Adipocyte (in vitro differentiated cells): ENCODE results near the gene BRMS1L.
A peak's percentile ranks its signal among the peaks of the same experiment; 100 is the strongest.

Experiments used
- DNase-seq: peaks from one replicate; pipeline ENCODE4 v3.0.0-alpha.2; 2015; ENCODE audit warnings: low read depth
- H3K27me3 ChIP-seq: replicated peaks from 2 replicates; pipeline ENCODE4 v1.7.0; 2013; ENCODE audit warnings: mild to moderate bottlenecking, low read length, moderate library complexity; ENCODE audit not compliant: control insufficient read depth, insufficient read depth
- H3K36me3 ChIP-seq: 2 replicates; pipeline ENCODE4 v1.7.0; 2013; ENCODE audit warnings: low read length, mild to moderate bottlenecking, moderate library complexity; ENCODE audit not compliant: control insufficient read depth, insufficient read depth, severe bottlenecking
- H3K4me1 ChIP-seq: 2 replicates; pipeline ENCODE4 v1.7.0; 2013; ENCODE audit warnings: mild to moderate bottlenecking, low read length, moderate library complexity; ENCODE audit not compliant: control insufficient read depth, insufficient read depth
- H3K4me3 ChIP-seq: 2 replicates; pipeline ENCODE4 v1.7.0; 2013; ENCODE audit warnings: mild to moderate bottlenecking, low read length, moderate library complexity
- H3K9ac ChIP-seq: 2 replicates; pipeline ENCODE4 v1.7.0; 2013; ENCODE audit warnings: mild to moderate bottlenecking, low read length, moderate library complexity
- H3K9me3 ChIP-seq: 2 replicates; pipeline ENCODE4 v1.7.0; 2013; ENCODE audit warnings: mild to moderate bottlenecking, low read length, moderate library complexity; ENCODE audit not compliant: control insufficient read depth

The BRMS1L gene

DNA sequence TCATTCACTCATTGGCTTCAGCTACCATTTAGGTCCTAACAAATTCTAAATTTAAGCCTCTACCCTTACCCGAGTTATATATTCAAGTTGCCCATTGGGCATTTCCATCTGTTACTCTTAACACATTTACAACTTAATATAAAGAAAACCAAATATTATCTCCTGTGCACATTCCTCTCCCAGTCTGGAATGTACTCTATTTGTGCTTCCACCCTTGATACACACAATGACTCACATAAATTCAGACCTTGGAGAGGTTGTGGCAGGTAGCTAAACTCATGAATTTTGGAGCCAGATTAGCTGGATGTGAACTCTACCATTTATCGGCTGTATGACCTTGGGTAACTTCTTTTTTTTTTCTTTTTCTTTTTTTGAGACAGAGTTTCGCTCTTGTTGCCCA, 51.1 kb downstream of the BRMS1L start:
- H3K4me3 ChIP-seq = no peak overlapping the region

GRCh38 chr14:35878272-35879150, 52.4 kb downstream of the BRMS1L start:
- H3K27me3 ChIP-seq = no peaks in the 10 kb centered on the region
- H3K4me3 ChIP-seq = peak overlapping the region; percentile 12
- peaks cover 28% of the 10 kb centered on the region for H3K4me1 ChIP-seq
- DNase-seq = peak; percentile 85
- H3K36me3 ChIP-seq = no peaks in the 10 kb centered on the region
- peak overlapping the region; percentile 40 for H3K9ac ChIP-seq
- H3K9me3 ChIP-seq = no peaks in the 10 kb centered on the region

More for the DNA sequence above, 51.1 kb downstream of the BRMS1L start:
- Histone ChIP-seq H3K9ac (no peak overlapping the region), H3K9me3 (no peaks in the 10 kb centered on the region), H3K27me3 (no peaks in the 10 kb centered on the region), H3K36me3 (no peaks in the 10 kb centered on the region), H3K4me1 (peaks cover 28% of the 10 kb centered on the region)
- no peak for DNase-seq

GRCh38 chr14:35879151-35879648, 53.1 kb downstream of the BRMS1L start:
- peak overlapping the region; percentile 3 for H3K9ac ChIP-seq
- H3K4me3 ChIP-seq = peak overlapping the region; percentile 12
- no peaks in the 10 kb centered on the region for H3K9me3 ChIP-seq
- peak; percentile 50 for DNase-seq
- H3K4me1 ChIP-seq = peaks cover 28% of the 10 kb centered on the region
- H3K27me3 ChIP-seq = no peaks in the 10 kb centered on the region
- H3K36me3 ChIP-seq = no peaks in the 10 kb centered on the region

GRCh38 chr14:35879654-35880249, 53.6 kb downstream of the BRMS1L start:
- Histone ChIP-seq H3K9ac (peak overlapping the region; percentile 3), H3K36me3 (no peaks in the 10 kb centered on the region), H3K9me3 (no peaks in the 10 kb centered on the region), H3K27me3 (no peaks in the 10 kb centered on the region), H3K4me1 (peaks cover 28% of the 10 kb centered on the region), H3K4me3 (no peak overlapping the region)
- peak; percentile 62 for DNase-seq

DNA sequence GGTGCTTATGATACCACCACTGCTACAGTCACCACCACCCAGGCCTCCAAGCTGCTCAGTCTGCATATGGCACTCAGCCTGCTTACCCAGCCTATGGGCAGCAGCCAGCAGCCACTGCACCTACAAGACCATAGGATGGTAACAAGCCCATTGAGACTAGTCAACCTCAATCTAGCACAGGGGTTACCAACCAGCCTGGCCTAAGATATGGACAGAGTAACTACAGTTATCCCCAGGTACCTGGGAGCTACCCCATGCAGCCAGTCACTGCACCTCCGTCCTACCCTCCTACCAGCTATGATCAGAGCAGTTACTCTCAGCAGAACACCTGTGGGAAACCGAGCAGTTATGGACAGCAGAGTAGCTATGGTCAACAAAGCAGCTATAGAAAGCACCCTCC, 55.1 kb downstream of the BRMS1L start:
- no peak for DNase-seq
- Histone ChIP-seq H3K9ac (no peak overlapping the region), H3K9me3 (no peaks in the 10 kb centered on the region), H3K36me3 (no peaks in the 10 kb centered on the region), H3K4me1 (peaks cover 19% of the 10 kb centered on the region), H3K27me3 (no peaks in the 10 kb centered on the region), H3K4me3 (no peak overlapping the region)

DNA sequence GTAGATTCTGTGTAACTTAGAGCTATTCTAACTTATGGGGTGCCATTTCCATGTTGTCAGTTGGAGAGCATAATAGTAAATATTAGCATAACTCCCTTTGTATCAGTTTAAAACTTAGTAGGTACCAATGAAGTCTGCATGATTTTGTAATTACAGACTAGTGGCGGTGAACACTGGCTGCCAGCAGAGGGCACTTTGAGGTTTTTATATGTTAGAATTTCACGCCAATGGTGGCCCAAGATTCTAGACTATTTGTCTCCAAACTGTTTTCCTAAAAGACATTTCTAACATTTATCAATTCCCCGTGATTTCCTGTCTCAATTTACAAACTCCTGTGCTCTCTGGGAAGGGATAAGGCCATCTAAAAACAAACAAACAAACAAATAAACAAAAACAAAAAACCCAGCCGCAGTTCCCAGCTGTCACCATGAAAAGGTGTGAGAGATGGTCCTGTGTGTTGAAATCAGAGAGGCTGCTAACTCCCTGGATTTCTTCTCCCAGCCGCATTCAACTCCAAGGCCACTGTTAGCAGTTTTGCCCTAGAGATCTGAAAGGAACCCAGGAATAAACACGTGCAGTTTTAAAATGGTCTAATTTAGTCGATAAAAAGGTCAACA, 57.6 kb downstream of the BRMS1L start:
- H3K27me3 ChIP-seq = no peaks in the 10 kb centered on the region
- H3K9ac ChIP-seq = no peak overlapping the region
- DNase-seq = peak; percentile 38
- peaks cover 9% of the 10 kb centered on the region for H3K4me1 ChIP-seq
- H3K9me3 ChIP-seq = no peaks in the 10 kb centered on the region
- H3K36me3 ChIP-seq = no peaks in the 10 kb centered on the region
- H3K4me3 ChIP-seq = no peak overlapping the region

DNA sequence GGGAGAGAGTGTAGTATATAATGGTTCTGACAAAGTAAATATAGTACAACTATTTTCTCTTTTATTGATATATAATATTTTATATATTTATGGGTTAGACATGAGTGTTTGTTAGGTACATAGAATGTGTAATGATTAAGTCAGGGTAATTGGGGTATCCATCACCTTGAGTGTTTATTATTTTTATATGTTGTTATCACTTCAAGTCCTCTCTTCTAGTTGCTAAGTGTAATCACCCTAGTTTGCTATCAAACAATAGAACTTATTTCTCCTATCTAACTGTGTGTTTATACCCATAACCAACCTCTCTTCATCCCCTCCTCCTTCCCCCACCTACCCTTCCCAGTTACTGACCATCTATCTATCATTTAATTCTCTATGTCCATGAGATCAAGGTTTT, 64.2 kb downstream of the BRMS1L start:
- no peaks in the 10 kb centered on the region for H3K4me1 ChIP-seq
- H3K36me3 ChIP-seq = no peaks in the 10 kb centered on the region
- DNase-seq = no peak
- no peak overlapping the region for H3K4me3 ChIP-seq
- H3K9ac ChIP-seq = no peak overlapping the region
- peaks cover 9% of the 10 kb centered on the region for H3K9me3 ChIP-seq
- H3K27me3 ChIP-seq = no peaks in the 10 kb centered on the region

GRCh38 chr14:35895256-35895655, 69.1 kb downstream of the BRMS1L start:
- no peak overlapping the region for H3K4me3 ChIP-seq
- no peaks in the 10 kb centered on the region for H3K4me1 ChIP-seq
- no peaks in the 10 kb centered on the region for H3K27me3 ChIP-seq
- DNase-seq = no peak
- H3K9me3 ChIP-seq = peaks cover 20% of the 10 kb centered on the region
- H3K36me3 ChIP-seq = no peaks in the 10 kb centered on the region
- H3K9ac ChIP-seq = no peak overlapping the region

GRCh38 chr14:35897616-35898111, 71.5 kb downstream of the BRMS1L start:
- Histone ChIP-seq H3K36me3 (no peaks in the 10 kb centered on the region), H3K4me1 (no peaks in the 10 kb centered on the region), H3K4me3 (no peak overlapping the region), H3K9me3 (peaks cover 20% of the 10 kb centered on the region), H3K27me3 (no peaks in the 10 kb centered on the region), H3K9ac (no peak overlapping the region)
- no peak for DNase-seq

DNA sequence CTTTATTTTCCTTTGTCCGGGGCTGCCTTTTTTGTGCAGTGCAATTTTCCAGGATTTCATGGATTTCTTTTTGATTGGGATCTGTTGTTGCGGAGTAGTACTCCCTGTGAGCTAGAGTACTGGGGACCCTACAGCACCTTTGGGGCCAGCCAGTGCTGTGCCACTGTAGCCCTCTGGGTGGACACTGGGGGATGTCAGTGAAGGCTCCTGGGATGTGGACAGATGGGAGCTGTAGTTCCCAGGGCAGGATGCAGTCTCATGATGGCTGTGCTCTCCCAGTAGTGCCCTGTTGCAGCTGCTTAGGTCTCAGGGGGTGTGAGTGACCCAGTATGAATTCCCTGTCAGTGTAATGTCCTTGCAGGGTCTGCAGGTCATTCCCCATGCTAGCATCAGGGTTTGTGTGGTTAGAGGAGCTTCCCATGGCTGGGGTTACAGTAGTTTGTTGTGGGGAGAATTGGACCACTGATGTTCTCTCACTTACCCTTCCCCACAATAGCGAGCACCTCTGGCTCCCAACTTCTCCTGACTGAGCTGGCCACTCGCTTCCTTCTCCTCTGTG, 72.2 kb downstream of the BRMS1L start:
- Histone ChIP-seq H3K36me3 (no peaks in the 10 kb centered on the region), H3K9ac (no peak overlapping the region), H3K9me3 (peaks cover 20% of the 10 kb centered on the region), H3K4me3 (no peak overlapping the region), H3K4me1 (no peaks in the 10 kb centered on the region), H3K27me3 (no peaks in the 10 kb centered on the region)
- DNase-seq = no peak

- no peak for DNase-seq
- no peak overlapping the region for H3K4me3 ChIP-seq
- H3K36me3 ChIP-seq = no peaks in the 10 kb centered on the region
- H3K9ac ChIP-seq = no peak overlapping the region
- H3K4me1 ChIP-seq = no peaks in the 10 kb centered on the region
- peaks cover 7% of the 10 kb centered on the region for H3K9me3 ChIP-seq
- no peaks in the 10 kb centered on the region for H3K27me3 ChIP-seq
Measured at GRCh38 chr14:35900741-35901140, 74.6 kb downstream of the BRMS1L start.
